Measurements from ENCODE around the gene SH3TC1. TPM values are rescaled to one million over a fixed set of nuclear protein-coding genes. Genes with fewer than 3 reads are reported as not detected.

SH3TC1 gene
- total and polyA plus RNA-seq, 2 of the 8 experiments (the other 6 are each of a cell fraction or from before 2014, with no cell fraction given), result 0.15 TPM; not detected in 1

DNA sequence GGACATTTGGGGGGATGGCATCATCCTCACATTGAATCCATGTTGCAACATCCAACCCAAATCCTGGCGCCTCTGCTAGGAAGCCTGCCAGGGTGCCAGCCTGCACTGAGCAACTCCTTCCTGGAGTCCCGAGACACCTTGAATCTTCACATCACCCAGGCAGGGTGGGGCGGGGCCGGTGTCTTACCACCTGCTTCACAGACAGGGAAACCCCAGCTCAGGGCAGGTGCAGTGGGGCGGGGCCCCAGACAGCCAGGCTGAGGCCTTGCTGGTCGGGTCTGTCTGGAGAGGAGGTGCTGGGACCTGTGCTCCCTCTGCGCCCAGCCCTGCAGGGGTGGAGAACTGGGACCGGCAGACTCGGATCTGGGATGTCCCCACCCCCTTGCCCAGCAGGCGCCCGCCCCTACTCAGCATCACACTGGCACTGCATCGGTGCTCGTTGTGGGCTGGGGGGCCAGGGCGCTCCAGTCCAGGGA, 39.0 kb downstream of the SH3TC1 start (continued):
- no peak for TF ChIP-seq HDAC2 (IDR thresholded peaks at IDR 0.05; ENCODE audit: borderline replicate concordance in 1 of 2, low read depth in 2 of 2, low read length in 2 of 2)
- no peak for TF ChIP-seq KDM5A (IDR thresholded peaks at IDR 0.05; ENCODE audit: low read length)
- no peak for TF ChIP-seq SRF (IDR thresholded peaks at IDR 0.05; ENCODE audit: low read depth, low read length)
- TF ChIP-seq TBP (IDR thresholded peaks at IDR 0.05; ENCODE audit: low read depth, low read length), result no peak
- no peak for TF ChIP-seq SUZ12 (IDR thresholded peaks at IDR 0.05; ENCODE audit: low read length)
- TF ChIP-seq TCF12 (IDR thresholded peaks at IDR 0.05; ENCODE audit: low read depth, low read length), result no peak
